Neutrophil (primary cell): ENCODE data around the gene TMEM87B.
A peak's percentile ranks its signal among the peaks of the same experiment; 100 is the strongest.

Source experiments
- H3K27ac ChIP-seq: fragments of 200-600 bp; sonication (generic); 2 replicates; pipeline ENCODE4 v1.5.1; 2016; ENCODE audit warnings: mild to moderate bottlenecking, moderate library complexity
- H3K27me3 ChIP-seq: fragments of 200-600 bp; sonication (generic); 2 replicates; pipeline ENCODE4 v1.6.0; 2016; ENCODE audit warnings: mild to moderate bottlenecking
- H3K36me3 ChIP-seq: fragments of 200-600 bp; sonication (generic); 2 replicates; pipeline ENCODE4 v1.5.1; 2017
- H3K4me1 ChIP-seq, 2 experiments: fragments of 200-600 bp in 1 of 2; sonication (generic) in 1 of 2; 1 replicate in 1 of 2; 2 replicates in 1 of 2; pipeline versions ENCODE4 v1.5.1 to v1.6.1; 2013 to 2016; ENCODE audit warnings: low read depth in 1 of 2, low read length in 1 of 2, mild to moderate bottlenecking in 1 of 2, moderate library complexity in 1 of 2; ENCODE audit not compliant: control insufficient read depth in 1 of 2, insufficient read depth in 1 of 2
- H3K4me3 ChIP-seq, 2 experiments: fragments of 200-600 bp in 1 of 2; sonication (generic) in 1 of 2; 1 replicate in 1 of 2; 2 replicates in 1 of 2; pipeline ENCODE4 v1.5.1; 2013 to 2016; ENCODE audit warnings: low read depth in 1 of 2, low read length in 1 of 2, mild to moderate bottlenecking in 1 of 2, moderate library complexity in 1 of 2
- H3K9me3 ChIP-seq: fragments of 200-600 bp; sonication (generic); 2 replicates; pipeline ENCODE4 v1.5.1; 2016
- TF ChIP-seq, protein P1 (sequence below): fragments of 200-600 bp; sonication (generic); IDR thresholded peaks from 2 replicates; pipeline ENCODE4 v1.5.1; 2016; ENCODE audit warnings: antibody characterized with exemption

The TMEM87B gene

DNA sequence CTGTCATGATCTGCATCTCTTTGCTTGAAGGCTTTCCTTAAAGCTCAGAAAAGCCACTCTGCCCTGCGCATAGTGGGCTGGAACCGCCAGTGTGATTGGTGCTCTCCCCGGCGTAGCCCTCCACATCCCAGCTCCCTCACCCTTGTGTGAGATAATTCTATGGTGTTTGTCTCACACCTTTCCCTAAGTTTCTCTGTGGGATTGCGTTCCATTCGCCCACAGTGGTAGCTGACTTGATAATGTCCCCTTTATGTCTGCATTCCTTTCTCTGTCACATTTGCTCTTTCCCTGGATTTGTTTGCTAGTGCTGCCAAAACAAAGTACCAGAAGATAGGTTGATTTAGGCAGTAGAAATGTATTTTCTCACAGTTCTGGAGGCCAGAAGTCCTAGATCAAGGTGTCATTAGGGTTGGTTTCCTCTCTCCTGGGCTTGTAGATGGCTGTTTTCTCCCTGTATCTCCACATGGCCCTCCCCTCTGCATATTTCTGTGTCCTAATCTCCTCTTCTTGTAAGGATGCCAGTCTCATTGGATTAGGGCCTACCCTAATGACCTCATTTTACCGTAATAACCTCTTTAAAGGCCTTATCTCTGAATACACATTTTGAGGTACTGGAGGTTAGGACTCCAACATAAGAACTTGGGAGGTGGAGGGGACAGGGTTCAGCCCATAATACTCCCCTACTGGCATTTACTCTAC lies 7.4 kb upstream of the TMEM87B start:
- H3K27ac ChIP-seq, result no peak overlapping the region
- H3K9me3 ChIP-seq, result no peaks in the 10 kb centered on the region
- no peaks in the 10 kb centered on the region for H3K4me1 ChIP-seq
- H3K36me3 ChIP-seq, result no peaks in the 10 kb centered on the region
- H3K4me3 ChIP-seq, result no peak overlapping the region
- TF ChIP-seq, protein P1, sequence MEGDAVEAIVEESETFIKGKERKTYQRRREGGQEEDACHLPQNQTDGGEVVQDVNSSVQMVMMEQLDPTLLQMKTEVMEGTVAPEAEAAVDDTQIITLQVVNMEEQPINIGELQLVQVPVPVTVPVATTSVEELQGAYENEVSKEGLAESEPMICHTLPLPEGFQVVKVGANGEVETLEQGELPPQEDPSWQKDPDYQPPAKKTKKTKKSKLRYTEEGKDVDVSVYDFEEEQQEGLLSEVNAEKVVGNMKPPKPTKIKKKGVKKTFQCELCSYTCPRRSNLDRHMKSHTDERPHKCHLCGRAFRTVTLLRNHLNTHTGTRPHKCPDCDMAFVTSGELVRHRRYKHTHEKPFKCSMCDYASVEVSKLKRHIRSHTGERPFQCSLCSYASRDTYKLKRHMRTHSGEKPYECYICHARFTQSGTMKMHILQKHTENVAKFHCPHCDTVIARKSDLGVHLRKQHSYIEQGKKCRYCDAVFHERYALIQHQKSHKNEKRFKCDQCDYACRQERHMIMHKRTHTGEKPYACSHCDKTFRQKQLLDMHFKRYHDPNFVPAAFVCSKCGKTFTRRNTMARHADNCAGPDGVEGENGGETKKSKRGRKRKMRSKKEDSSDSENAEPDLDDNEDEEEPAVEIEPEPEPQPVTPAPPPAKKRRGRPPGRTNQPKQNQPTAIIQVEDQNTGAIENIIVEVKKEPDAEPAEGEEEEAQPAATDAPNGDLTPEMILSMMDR, result no peak
- H3K27me3 ChIP-seq, result no peaks in the 10 kb centered on the region

DNA sequence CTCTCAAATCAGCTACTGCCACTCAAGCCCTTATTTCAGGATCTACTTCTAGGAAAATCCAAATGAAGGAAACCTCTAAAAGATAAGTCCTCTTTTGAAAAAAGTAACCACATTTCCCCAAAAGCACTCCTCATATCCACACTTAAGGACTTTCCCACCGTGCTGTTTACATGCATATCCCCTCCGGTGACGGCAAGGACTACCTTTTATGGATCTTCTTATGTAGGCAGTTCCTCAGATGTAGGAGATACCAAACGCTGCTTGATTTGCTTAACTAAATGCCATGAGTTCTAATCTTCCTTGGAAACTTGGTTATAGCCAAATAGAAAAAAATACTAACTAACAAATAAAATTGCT lies 6.9 kb upstream of the TMEM87B start:
- Histone ChIP-seq H3K9me3 (no peaks in the 10 kb centered on the region), H3K27me3 (no peaks in the 10 kb centered on the region), H3K4me3 (no peak overlapping the region), H3K27ac (no peak overlapping the region), H3K4me1 (no peaks in the 10 kb centered on the region), H3K36me3 (no peaks in the 10 kb centered on the region)
- TF ChIP-seq, protein P1, result no peak

DNA sequence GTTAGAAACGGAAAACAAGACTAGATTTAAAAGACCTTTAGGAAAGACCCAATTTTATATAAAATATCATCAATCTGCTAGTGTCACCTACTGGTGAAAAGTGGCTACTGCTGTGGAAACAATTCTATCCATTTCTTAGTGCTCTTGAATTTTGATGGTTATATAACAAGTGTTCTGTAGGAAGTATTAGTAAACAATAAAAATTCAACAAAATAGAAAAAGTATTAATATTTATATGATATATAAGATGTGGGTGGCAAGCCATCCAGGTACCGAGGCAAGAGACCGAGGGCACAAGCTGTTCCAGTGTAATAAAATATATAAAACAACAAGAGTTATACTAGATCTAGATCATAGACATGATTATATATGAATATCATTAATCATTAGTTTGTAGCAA lies 6.2 kb upstream of the TMEM87B start:
- Histone ChIP-seq H3K27me3 (no peaks in the 10 kb centered on the region), H3K36me3 (no peaks in the 10 kb centered on the region), H3K4me1 (peaks cover 5 to 6% of the 10 kb centered on the region in 2 experiments), H3K27ac (no peak overlapping the region), H3K9me3 (no peaks in the 10 kb centered on the region), H3K4me3 (no peak overlapping the region)
- TF ChIP-seq, protein P1, result peak; percentile 72

DNA sequence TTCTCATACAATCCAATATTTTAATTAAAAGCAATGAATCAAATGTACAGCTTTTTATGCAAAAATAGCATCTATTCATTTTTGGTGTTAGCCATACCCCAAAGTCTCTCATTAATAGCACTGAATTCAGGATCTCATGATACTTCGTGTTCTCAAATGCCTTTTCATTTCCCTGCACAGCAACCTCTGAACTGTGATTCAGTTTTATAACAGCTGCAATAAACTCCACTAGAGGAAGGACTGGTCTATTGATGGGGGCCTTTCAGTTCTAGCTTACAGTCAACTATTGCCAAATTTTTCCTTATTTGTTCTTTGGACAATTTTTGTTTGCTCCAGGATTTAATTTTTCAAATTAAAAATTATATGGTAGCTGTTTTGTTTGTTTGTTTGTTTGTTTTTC lies 4.8 kb upstream of the TMEM87B start:
- Histone ChIP-seq H3K9me3 (no peaks in the 10 kb centered on the region), H3K4me3 (no peak overlapping the region), H3K27me3 (no peaks in the 10 kb centered on the region), H3K36me3 (no peaks in the 10 kb centered on the region), H3K4me1 (peaks cover 7 to 8% of the 10 kb centered on the region in 2 experiments), H3K27ac (no peak overlapping the region)
- TF ChIP-seq, protein P1, result no peak

DNA sequence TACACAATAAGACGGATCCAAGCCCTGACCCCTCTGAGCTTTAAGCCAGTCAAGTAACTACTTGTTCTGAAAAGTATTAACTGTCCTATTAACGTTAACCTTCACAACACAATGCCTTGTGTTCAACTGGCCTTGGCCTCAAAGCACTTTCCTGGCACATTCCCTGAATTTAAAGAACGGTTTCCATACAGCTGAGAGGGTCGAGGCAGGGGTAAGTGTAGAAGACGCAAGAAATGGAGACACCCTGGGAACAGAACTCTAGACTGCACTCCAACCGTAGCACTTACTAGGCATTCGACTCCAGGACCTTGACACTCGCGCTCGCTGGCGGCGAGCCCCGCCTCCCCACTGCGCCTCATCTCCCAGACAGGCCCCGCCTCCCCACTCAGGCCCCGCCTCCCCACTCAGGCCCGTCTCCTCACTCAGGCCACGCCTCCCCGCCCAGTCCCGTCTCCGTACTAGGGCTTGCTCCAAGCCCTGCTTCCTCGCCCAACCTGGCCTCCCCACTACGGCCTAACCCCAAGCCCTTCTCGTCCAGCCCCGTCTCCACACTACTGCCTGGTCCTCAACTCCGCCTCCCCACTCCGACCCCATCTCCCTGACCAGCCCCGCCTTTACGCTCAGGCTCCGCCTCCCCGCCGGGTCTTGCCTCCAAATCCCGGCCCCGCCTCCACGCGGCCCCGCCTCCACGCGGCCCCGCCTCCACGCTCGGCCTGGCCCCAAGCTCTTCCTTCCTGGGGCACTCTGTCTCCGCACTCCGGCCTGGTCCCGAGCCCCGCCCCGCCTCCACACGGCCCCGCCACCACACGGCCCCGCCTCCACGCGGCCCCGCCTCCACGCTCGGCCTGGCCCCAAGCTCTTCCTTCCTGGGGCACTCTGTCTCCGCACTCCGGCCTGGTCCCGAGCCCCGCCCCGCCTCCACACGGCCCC lies 887 bp upstream of the TMEM87B start:
- Histone ChIP-seq H3K9me3 (no peaks in the 10 kb centered on the region), H3K27ac (peak overlapping the region; percentile 89), H3K4me1 (peaks cover 23% of the 10 kb centered on the region in 2 experiments), H3K36me3 (no peaks in the 10 kb centered on the region), H3K4me3 (peak overlapping the region; percentile 73 to 76), H3K27me3 (no peaks in the 10 kb centered on the region)
- TF ChIP-seq, protein P1, result no peak
